Smooth muscle cell (in vitro differentiated cells): Measurements from ENCODE around the gene FIG4. TPM values are rescaled to one million over a fixed set of nuclear protein-coding genes. Genes with fewer than 3 reads are reported as not detected.

Experiments used
- DNase-seq: peaks from one replicate; lab custom pipeline; 2025; ENCODE audit not compliant: unreplicated experiment; lab: John Stamatoyannopoulos, UW
- H2AFZ ChIP-seq: fragments of 200-600 bp; sonication (generic); 2 replicates; pipeline ENCODE4 v1.6.0; 2016; ENCODE audit warnings: antibody characterized with exemption, low read depth, mild to moderate bottlenecking
- H3F3A ChIP-seq: fragments of 200-600 bp; sonication (generic); 2 replicates; pipeline ENCODE4 v1.6.0; 2017; ENCODE audit warnings: antibody characterized with exemption, low read depth
- H3K27ac ChIP-seq: fragments of 200-600 bp; sonication (generic); 2 replicates; pipeline ENCODE4 v1.5.1; 2016; ENCODE audit warnings: low read depth, mild to moderate bottlenecking
- H3K27me3 ChIP-seq: fragments of 200-600 bp; sonication (generic); 2 replicates; pipeline ENCODE4 v1.6.1; 2016; ENCODE audit warnings: low read depth, mild to moderate bottlenecking
- H3K36me3 ChIP-seq: fragments of 200-600 bp; sonication (generic); 2 replicates; pipeline ENCODE4 v1.5.1; 2016; ENCODE audit warnings: low read depth
- H3K4me1 ChIP-seq: fragments of 200-600 bp; sonication (generic); 2 replicates; pipeline ENCODE4 v1.5.1; 2016; ENCODE audit warnings: low read depth
- H3K4me2 ChIP-seq: fragments of 200-600 bp; sonication (generic); 2 replicates; pipeline ENCODE4 v1.6.0; 2016; ENCODE audit warnings: mild to moderate bottlenecking
- H3K4me3 ChIP-seq: fragments of 200-600 bp; sonication (generic); 2 replicates; pipeline ENCODE4 v1.5.1; 2016; ENCODE audit warnings: mild to moderate bottlenecking
- H3K79me2 ChIP-seq: fragments of 200-600 bp; sonication (generic); 2 replicates; pipeline ENCODE4 v1.6.0; 2016; ENCODE audit warnings: low read depth, mild to moderate bottlenecking
- H3K9ac ChIP-seq: fragments of 200-600 bp; sonication (generic); 2 replicates; pipeline ENCODE4 v1.6.0; 2016; ENCODE audit warnings: low read depth
- H3K9me3 ChIP-seq: fragments of 200-600 bp; sonication (generic); replicated peaks from 2 replicates; pipeline ENCODE4 v1.5.1; 2016; ENCODE audit warnings: low read depth
- H4K20me1 ChIP-seq: fragments of 200-600 bp; sonication (generic); 2 replicates; pipeline ENCODE4 v1.6.0; 2016; ENCODE audit warnings: low read depth
- whole genome bisulfite sequencing: methylation state at CpG from one replicate; pipeline ENCODE4 v1.1.7; 2016; ENCODE audit warnings: low lambda C conversion rate; 5-methylcytosine and 5-hydroxymethylcytosine counted together
- polyA plus RNA-seq: library from polyadenylated mRNA; unstranded; fragments of >200 nt; fragmentation: Nextera tagmentation; extraction: Ambion mirVana; gene quantifications from 2 replicates; pipeline ENCODE4 v1.2.1, GENCODE V29; 2016
- total RNA-seq: library from RNA; depleted of rRNA; stranded (reverse); fragments of >200 nt; gene quantifications from 2 replicates; pipeline ENCODE4 v1.2.3, GENCODE V29; 2014
- TF ChIP-seq, protein P1 (sequence below): fragments of 200-600 bp; sonication (generic); IDR thresholded peaks from 2 replicates; pipeline ENCODE4 v1.5.1; 2017; ENCODE audit warnings: borderline replicate concordance, mild to moderate bottlenecking, antibody characterized with exemption; ENCODE audit not compliant: insufficient read depth, poor library complexity, severe bottlenecking

Gene FIG4
- total and polyA plus RNA-seq, 2 experiments from 2014 or later = 12.1 to 12.4 TPM

DNA sequence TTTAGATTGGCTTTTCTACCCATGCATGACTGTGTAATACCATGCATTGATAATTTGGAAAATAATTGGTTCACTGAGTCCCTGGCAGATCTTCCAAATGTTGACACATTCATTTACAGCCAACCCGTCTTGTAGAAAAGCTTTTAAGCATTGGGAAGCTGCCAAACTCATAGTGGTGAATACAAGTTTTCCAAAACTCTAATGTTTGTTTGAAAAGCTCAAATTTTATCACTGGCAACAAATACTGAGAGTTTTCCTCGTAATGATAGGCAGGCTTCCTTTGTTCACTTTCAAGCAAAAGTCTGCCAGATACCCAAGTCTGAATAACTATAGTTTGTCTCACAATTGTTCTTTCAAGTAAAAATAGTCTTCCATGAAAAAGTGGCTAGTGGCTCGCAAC, 143.0 kb downstream of the FIG4 start:
- Histone ChIP-seq H3K4me2 (no peak overlapping the region), H3K79me2 (no peaks in the 10 kb centered on the region), H3K4me1 (no peaks in the 10 kb centered on the region), H3K27ac (no peak overlapping the region), H3K4me3 (no peak overlapping the region), H3K36me3 (no peaks in the 10 kb centered on the region), H3F3A (no peaks in the 10 kb centered on the region), H3K27me3 (no peaks in the 10 kb centered on the region), H2AFZ (no peak overlapping the region), H4K20me1 (no peaks in the 10 kb centered on the region), H3K9ac (no peak overlapping the region), H3K9me3 (no peaks in the 10 kb centered on the region)
- 68% methylated on average over 3 of the region's 3 CpGs for WGBS
- TF ChIP-seq, protein P1, sequence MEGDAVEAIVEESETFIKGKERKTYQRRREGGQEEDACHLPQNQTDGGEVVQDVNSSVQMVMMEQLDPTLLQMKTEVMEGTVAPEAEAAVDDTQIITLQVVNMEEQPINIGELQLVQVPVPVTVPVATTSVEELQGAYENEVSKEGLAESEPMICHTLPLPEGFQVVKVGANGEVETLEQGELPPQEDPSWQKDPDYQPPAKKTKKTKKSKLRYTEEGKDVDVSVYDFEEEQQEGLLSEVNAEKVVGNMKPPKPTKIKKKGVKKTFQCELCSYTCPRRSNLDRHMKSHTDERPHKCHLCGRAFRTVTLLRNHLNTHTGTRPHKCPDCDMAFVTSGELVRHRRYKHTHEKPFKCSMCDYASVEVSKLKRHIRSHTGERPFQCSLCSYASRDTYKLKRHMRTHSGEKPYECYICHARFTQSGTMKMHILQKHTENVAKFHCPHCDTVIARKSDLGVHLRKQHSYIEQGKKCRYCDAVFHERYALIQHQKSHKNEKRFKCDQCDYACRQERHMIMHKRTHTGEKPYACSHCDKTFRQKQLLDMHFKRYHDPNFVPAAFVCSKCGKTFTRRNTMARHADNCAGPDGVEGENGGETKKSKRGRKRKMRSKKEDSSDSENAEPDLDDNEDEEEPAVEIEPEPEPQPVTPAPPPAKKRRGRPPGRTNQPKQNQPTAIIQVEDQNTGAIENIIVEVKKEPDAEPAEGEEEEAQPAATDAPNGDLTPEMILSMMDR = no peak
- no peak for DNase-seq

DNA sequence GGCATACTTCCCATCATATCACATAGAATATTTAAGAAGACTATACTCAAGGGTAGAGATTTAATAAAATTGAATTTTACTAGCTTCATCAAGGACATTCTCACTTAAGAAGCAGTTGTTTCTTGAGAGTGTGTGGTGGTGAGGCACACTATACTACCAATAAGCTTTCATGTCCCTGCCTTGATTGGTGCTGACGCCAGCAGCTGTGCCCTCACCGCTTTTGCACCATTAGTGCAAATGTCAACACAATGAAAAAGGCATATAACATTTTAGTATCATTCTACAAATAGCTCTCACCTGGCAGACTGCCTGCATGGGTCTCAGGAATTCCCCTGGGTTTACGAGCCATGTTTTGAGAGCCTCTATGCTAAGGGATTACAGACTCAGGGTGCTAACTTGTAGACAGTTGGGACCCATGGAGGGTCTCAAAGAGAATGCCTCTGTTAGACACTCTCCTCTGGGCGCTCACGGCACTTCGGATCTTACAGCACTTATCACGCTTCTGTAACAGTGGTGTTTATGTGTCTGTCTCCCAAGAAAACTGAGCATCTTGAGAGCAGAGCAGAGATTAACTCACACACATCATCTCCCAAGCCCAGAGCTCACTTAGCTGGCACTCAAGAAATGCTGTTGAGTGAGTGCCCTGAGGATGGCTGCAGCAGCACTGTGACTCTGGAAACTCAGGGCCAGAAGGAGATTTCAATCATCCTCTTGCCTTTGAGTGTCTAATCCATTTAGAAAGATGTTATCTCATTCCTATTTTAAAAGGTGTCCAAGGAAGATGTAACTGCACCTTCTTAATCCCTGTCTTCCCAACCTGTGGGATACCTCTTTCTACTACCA, 143.7 kb downstream of the FIG4 start:
- H3K79me2 ChIP-seq = no peaks in the 10 kb centered on the region
- H3K27me3 ChIP-seq = no peaks in the 10 kb centered on the region
- H3K9me3 ChIP-seq = no peaks in the 10 kb centered on the region
- H3K4me2 ChIP-seq = no peak overlapping the region
- 70% methylated on average over 7 of the region's 7 CpGs for WGBS
- TF ChIP-seq, protein P1 = no peak
- H3F3A ChIP-seq = no peaks in the 10 kb centered on the region
- no peaks in the 10 kb centered on the region for H4K20me1 ChIP-seq
- H3K4me1 ChIP-seq = no peaks in the 10 kb centered on the region
- no peak overlapping the region for H3K27ac ChIP-seq
- H2AFZ ChIP-seq = no peak overlapping the region
- H3K9ac ChIP-seq = no peak overlapping the region
- H3K4me3 ChIP-seq = no peak overlapping the region
- no peaks in the 10 kb centered on the region for H3K36me3 ChIP-seq
- no peak for DNase-seq

DNA sequence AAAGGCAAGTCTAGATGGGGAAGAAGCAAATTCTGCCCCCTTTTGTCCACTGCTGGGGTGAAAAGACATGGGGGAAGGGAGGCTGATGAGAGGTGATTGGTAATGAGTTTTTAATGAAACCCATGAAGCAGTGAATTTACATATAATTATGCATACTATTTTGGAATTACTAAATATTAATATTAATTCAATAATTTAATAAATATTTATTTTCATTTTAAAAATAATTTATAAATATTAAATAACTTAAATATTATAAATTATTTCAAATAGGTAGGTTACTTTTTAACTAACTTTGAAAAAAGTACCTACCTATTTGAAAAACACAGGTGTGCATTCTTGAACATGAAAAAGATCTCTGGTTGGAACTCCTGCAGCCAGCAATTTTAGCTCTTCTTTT, 148.9 kb downstream of the FIG4 start:
- Histone ChIP-seq H3K36me3 (no peaks in the 10 kb centered on the region), H3K27ac (no peak overlapping the region), H3K9me3 (no peaks in the 10 kb centered on the region), H2AFZ (no peak overlapping the region), H3K4me3 (no peak overlapping the region), H4K20me1 (no peaks in the 10 kb centered on the region), H3K9ac (no peak overlapping the region), H3K4me1 (no peaks in the 10 kb centered on the region), H3K4me2 (no peak overlapping the region), H3K79me2 (no peaks in the 10 kb centered on the region), H3F3A (no peaks in the 10 kb centered on the region), H3K27me3 (no peaks in the 10 kb centered on the region)
- TF ChIP-seq, protein P1 = no peak
- DNase-seq = no peak

GRCh38 chr6:109840796-109841195, 149.7 kb downstream of the FIG4 start:
- TF ChIP-seq, protein P1 = no peak
- no peaks in the 10 kb centered on the region for H3F3A ChIP-seq
- H3K4me1 ChIP-seq = no peaks in the 10 kb centered on the region
- no peaks in the 10 kb centered on the region for H3K27me3 ChIP-seq
- H3K4me2 ChIP-seq = no peak overlapping the region
- 94% methylated on average over 5 of the region's 5 CpGs for WGBS
- DNase-seq = no peak
- H4K20me1 ChIP-seq = no peaks in the 10 kb centered on the region
- no peak overlapping the region for H3K4me3 ChIP-seq
- H3K9me3 ChIP-seq = no peaks in the 10 kb centered on the region
- no peak overlapping the region for H3K9ac ChIP-seq
- H2AFZ ChIP-seq = no peak overlapping the region
- H3K27ac ChIP-seq = no peak overlapping the region
- no peaks in the 10 kb centered on the region for H3K36me3 ChIP-seq
- H3K79me2 ChIP-seq = no peaks in the 10 kb centered on the region
